MM.1S (cell line): ENCODE measurements around the gene KIRREL3.

Experiments used
- DNase-seq: peaks from one replicate; pipeline ENCODE4 v3.0.0-alpha.2; 2015
- H2AFZ ChIP-seq: fragments of 300-600 bp; sonication (generic); 2 replicates; pipeline ENCODE4 v1.6.0; 2016; ENCODE audit warnings: antibody characterized with exemption, low read length
- H3F3A ChIP-seq: fragments of 300-600 bp; sonication (generic); 2 replicates; pipeline ENCODE4 v1.6.1; 2016; ENCODE audit warnings: mild to moderate bottlenecking, antibody characterized with exemption, low read length, moderate library complexity, mixed read lengths; ENCODE audit not compliant: insufficient read depth
- H3K27ac ChIP-seq: fragments of 300-600 bp; sonication (generic); 2 replicates; pipeline ENCODE4 v1.5.1; 2016; ENCODE audit warnings: mild to moderate bottlenecking, low read length
- H3K27me3 ChIP-seq: fragments of 300-600 bp; sonication (generic); replicated peaks from 2 replicates; pipeline ENCODE4 v1.6.0; 2016; ENCODE audit warnings: low read length; ENCODE audit not compliant: insufficient read depth
- H3K36me3 ChIP-seq: fragments of 300-600 bp; sonication (generic); replicated peaks from 2 replicates; pipeline ENCODE4 v1.6.1; 2016; ENCODE audit warnings: mild to moderate bottlenecking, low read length, mixed read lengths; ENCODE audit not compliant: insufficient read depth
- H3K4me1 ChIP-seq: fragments of 300-600 bp; sonication (generic); 2 replicates; pipeline ENCODE4 v1.6.1; 2016; ENCODE audit warnings: low read length, mixed read lengths
- H3K4me2 ChIP-seq: fragments of 300-600 bp; sonication (generic); 2 replicates; pipeline ENCODE4 v1.6.0; 2016; ENCODE audit warnings: low read depth, low read length
- H3K4me3 ChIP-seq: fragments of 300-600 bp; sonication (generic); 2 replicates; pipeline ENCODE4 v1.5.1; 2016; ENCODE audit warnings: low read length, mixed read lengths
- H3K79me2 ChIP-seq: fragments of 300-600 bp; sonication (generic); 2 replicates; pipeline ENCODE4 v1.6.1; 2016; ENCODE audit warnings: mixed run types, low read length, mixed read lengths
- H3K9ac ChIP-seq: fragments of 300-600 bp; sonication (generic); 2 replicates; pipeline ENCODE4 v1.6.1; 2016; ENCODE audit warnings: low read length, mixed read lengths
- H3K9me2 ChIP-seq: fragments of 300-600 bp; sonication (generic); replicated peaks from 2 replicates; pipeline ENCODE4 v1.6.1; 2016; ENCODE audit warnings: mild to moderate bottlenecking, low read length, mixed read lengths; ENCODE audit not compliant: insufficient read depth
- H3K9me3 ChIP-seq: fragments of 300-600 bp; sonication (generic); replicated peaks from 2 replicates; pipeline ENCODE4 v1.6.1; 2016; ENCODE audit warnings: mild to moderate bottlenecking, low read length, mixed read lengths; ENCODE audit not compliant: insufficient read depth
- H4K20me1 ChIP-seq: fragments of 300-600 bp; sonication (generic); 2 replicates; pipeline ENCODE4 v1.6.1; 2016; ENCODE audit warnings: mild to moderate bottlenecking, low read length, moderate library complexity, mixed read lengths; ENCODE audit not compliant: insufficient read depth
- EZH2 ChIP-seq: fragments of 300-600 bp; sonication (generic); optimal IDR thresholded peaks from 2 replicates; pipeline ENCODE3; 2017; ENCODE audit warnings: low read depth, mild to moderate bottlenecking, antibody characterized with exemption, low read length, mixed read lengths
- EZH2phosphoT487 ChIP-seq: fragments of 300-600 bp; sonication (generic); IDR thresholded peaks from 2 replicates; pipeline ENCODE4 v1.6.1; 2018; ENCODE audit warnings: antibody characterized with exemption, low read length
- TF ChIP-seq, protein P1 (sequence below): fragments of 300-600 bp; sonication (generic); IDR thresholded peaks from 2 replicates; pipeline ENCODE4 v1.5.1; 2016; ENCODE audit warnings: antibody characterized with exemption, low read length, mixed read lengths

Gene KIRREL3

GRCh38 chr11:127037001-127037400 lies 36.4 kb upstream of the KIRREL3 start:
- H2AFZ ChIP-seq, result no peak overlapping the region
- H3K9me3 ChIP-seq, result no peaks in the 10 kb centered on the region
- H3K36me3 ChIP-seq, result no peaks in the 10 kb centered on the region
- no peaks in the 10 kb centered on the region for H3F3A ChIP-seq
- DNase-seq, result no peak
- no peak overlapping the region for H3K27ac ChIP-seq
- no peak overlapping the region for H3K4me3 ChIP-seq
- H3K4me1 ChIP-seq, result no peaks in the 10 kb centered on the region
- no peaks in the 10 kb centered on the region for H3K9me2 ChIP-seq
- TF ChIP-seq, protein P1, sequence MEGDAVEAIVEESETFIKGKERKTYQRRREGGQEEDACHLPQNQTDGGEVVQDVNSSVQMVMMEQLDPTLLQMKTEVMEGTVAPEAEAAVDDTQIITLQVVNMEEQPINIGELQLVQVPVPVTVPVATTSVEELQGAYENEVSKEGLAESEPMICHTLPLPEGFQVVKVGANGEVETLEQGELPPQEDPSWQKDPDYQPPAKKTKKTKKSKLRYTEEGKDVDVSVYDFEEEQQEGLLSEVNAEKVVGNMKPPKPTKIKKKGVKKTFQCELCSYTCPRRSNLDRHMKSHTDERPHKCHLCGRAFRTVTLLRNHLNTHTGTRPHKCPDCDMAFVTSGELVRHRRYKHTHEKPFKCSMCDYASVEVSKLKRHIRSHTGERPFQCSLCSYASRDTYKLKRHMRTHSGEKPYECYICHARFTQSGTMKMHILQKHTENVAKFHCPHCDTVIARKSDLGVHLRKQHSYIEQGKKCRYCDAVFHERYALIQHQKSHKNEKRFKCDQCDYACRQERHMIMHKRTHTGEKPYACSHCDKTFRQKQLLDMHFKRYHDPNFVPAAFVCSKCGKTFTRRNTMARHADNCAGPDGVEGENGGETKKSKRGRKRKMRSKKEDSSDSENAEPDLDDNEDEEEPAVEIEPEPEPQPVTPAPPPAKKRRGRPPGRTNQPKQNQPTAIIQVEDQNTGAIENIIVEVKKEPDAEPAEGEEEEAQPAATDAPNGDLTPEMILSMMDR, result no peak
- no peaks in the 10 kb centered on the region for H4K20me1 ChIP-seq
- H3K9ac ChIP-seq, result no peak overlapping the region
- no peaks in the 10 kb centered on the region for H3K79me2 ChIP-seq
- H3K4me2 ChIP-seq, result no peak overlapping the region
- no peaks in the 10 kb centered on the region for H3K27me3 ChIP-seq

DNA sequence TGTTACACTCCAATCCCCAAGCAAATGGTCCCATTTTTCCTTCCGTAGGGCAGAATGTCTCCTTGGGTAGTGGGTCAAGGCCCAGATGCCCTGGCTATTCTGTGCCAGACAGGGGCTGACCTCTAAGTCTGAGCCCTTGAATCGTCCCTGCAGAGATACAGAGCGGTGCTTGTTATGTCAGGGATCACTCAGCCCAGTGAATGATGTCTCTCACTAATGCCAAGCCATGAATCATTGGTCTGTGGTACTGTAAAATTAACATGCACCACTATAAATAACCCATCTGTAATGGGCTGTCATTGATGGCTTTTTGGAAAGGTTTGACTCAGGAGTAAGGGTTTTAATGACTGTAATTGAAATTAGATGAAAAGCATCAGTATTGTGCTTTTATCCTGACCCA lies 35.3 kb upstream of the KIRREL3 start:
- H3K79me2 ChIP-seq, result no peaks in the 10 kb centered on the region

DNA sequence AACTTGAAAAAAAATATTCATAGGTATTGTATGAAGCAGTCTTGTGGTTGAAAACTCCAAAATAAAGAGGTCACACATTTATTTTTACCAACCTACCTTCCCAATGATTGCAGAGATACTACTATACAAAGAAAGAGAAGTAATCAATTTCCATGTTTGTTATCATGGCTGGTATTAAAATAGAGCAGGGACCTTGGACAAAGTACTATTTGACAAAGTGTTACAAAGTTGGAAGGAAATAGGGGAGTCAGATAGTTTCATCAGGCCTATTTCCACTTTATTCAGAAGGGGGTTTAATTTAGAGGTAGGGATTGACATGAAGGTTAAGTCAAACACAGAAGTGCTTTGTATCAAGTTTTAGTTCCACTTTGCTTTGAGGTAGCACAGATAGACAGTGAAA lies 34.4 kb upstream of the KIRREL3 start:
- no peak for TF ChIP-seq EZH2
- TF ChIP-seq, protein P1, result no peak
- no peak for TF ChIP-seq EZH2phosphoT487
- Histone ChIP-seq H3K9ac (no peak overlapping the region), H3F3A (no peaks in the 10 kb centered on the region), H3K4me3 (no peak overlapping the region), H3K4me1 (no peaks in the 10 kb centered on the region), H2AFZ (no peak overlapping the region), H3K9me3 (no peaks in the 10 kb centered on the region), H3K79me2 (no peaks in the 10 kb centered on the region), H4K20me1 (no peaks in the 10 kb centered on the region), H3K36me3 (no peaks in the 10 kb centered on the region), H3K4me2 (no peak overlapping the region), H3K9me2 (no peaks in the 10 kb centered on the region), H3K27me3 (no peaks in the 10 kb centered on the region), H3K27ac (no peak overlapping the region)
- no peak for DNase-seq

More for the DNA sequence above, 35.3 kb upstream of the KIRREL3 start:
- no peaks in the 10 kb centered on the region for H3K27me3 ChIP-seq
- H2AFZ ChIP-seq, result no peak overlapping the region
- no peak for DNase-seq
- H3K27ac ChIP-seq, result no peak overlapping the region
- no peaks in the 10 kb centered on the region for H3K9me3 ChIP-seq
- H4K20me1 ChIP-seq, result no peaks in the 10 kb centered on the region
- H3K36me3 ChIP-seq, result no peaks in the 10 kb centered on the region
- H3K4me3 ChIP-seq, result no peak overlapping the region
- no peaks in the 10 kb centered on the region for H3K9me2 ChIP-seq
- TF ChIP-seq EZH2 (no peak), EZH2phosphoT487 (no peak)
- TF ChIP-seq, protein P1, result no peak
- no peak overlapping the region for H3K9ac ChIP-seq
- H3K4me2 ChIP-seq, result no peak overlapping the region
- H3F3A ChIP-seq, result no peaks in the 10 kb centered on the region
- no peaks in the 10 kb centered on the region for H3K4me1 ChIP-seq
